Stimulated activated CD4-positive, alpha-beta T cell treated with anti-CD3 and anti-CD28 coated beads, Interleukin-15, amount 100 ng/mL, for 24 hours (primary cell): ENCODE results near the gene SNCAIP.

Source experiments
- DNase-seq: peaks from one replicate; pipeline ENCODE4 v3.0.0-alpha.2; 2020

The SNCAIP gene

DNA sequence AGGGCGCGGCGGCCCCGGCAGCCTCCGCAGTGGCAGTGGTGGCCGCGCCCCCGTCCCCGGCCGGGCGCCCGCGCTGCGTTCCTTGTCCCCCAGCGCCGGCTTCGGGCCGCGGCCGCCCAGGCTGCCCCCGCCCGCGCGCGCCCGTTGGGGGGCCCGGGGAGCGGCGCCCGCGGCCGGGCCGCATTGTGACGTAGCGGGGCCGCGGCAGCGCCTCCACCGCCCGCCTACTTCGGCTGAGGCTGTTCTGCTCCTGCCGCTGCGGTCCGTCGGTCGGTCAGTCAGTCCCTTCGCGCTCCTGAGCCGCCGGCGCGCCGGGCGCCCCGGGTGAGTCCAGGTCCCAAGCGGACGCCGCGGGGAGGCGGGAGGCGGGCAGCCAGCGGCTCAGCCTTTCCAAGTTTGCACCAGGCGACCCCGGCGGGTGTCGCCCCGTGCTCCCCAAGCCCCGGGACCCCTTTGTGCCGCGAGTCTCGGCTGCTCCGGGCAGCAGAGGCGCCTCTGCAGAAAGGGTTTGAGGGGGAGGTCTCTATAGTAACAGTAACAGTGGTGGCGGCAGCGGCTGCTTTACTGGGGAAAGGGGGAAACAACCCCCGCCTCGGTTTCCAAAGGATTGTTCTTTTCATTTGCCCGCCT, at the start of gene SNCAIP:
TSS of gene SNCAIP (plus strand) at position 277 of the 630 bp plus-strand sequence. CDS start 78,898 bp downstream, outside the sequence.
- peak; percentile 16 for DNase-seq

DNA sequence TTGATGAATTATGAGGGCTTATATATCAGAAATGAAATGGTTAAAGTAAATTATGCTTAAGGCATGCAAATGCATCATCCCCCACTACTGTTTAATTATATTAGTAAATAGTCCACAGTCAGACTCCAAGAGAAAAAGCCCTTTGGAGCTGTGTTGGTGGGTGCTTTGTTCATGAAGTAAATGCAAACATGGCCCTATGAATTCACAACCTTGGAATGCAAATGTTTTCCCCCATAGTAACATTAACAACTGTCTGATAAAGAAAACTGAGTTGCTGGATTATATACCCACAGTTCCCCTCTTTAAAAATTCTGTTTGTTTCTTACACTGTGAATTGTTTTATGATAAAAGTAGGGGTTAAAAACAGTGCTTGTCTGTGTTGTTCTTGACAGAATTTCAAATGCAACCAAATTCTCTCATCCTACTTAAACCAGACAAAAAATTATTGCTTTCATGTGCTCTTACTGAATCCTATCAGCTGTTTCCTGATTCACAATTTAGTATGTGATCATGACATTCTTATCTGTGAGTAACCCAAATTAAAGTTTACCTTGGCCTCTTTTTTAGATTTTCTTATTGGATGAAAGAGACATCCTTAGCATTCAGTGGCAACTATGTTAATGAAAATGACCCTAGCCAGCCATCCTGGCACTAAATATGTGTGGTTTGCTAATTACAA, 48.5 kb upstream of the SNCAIP start:
- no peak for DNase-seq

DNA sequence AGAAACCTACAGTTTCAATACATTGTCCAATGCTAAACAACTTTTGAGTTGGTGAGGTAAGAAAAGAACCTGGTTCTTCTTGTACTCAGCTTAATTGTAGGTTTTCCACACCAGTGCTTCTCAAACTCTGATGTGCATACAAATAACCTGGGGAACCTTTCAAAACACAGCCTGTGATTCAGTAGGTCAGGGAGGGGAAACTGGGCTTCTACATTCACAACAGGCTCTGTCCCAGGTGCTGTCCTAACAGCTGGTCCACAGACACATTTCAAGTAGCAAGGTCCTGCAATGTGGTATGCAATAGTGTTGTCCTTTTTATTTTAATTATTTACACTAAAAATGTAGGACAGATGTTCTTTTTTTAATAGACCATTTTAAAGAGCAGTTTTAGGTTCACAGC, 47.4 kb upstream of the SNCAIP start:
- DNase-seq, result no peak

DNA sequence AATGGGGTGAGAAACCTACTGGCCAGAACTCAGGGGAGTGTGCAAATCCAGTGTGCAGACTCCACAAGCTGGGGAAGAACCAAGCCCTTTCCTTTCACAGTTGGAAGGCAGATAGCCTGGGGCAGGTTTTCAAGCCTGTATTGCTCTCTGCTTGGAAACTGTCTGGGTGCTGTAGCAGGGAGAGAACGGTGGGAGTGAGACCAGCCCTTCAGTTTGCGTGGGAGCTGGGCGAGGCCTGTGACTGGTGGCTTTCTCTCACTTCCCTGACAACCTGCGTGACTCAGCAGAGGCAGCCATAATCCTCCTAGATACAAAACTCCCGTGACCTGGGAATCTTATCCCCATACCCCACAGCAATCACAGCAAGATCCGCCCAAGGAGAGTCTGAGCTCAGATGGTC, 44.9 kb upstream of the SNCAIP start:
- DNase-seq, result no peak

DNA sequence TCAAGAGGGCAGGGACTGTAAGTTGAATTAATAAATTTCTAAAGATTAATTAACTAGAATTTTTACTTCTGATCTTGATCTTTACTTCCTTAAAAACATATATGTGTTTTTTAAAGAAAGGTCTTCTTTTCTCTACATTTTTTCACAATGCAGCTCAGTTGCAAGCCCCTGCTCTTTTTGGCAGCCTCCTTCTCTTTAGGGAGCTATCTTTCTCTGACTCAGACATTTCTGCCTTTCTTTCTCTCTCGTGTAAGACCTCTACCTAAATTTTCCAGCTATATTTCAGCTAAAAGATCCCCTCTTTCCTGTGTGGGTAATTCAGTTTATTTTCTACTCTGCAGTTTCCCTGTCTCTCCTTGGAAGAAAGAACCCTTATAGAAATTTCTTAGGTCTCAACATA, 38.3 kb upstream of the SNCAIP start:
- DNase-seq, result no peak

DNA sequence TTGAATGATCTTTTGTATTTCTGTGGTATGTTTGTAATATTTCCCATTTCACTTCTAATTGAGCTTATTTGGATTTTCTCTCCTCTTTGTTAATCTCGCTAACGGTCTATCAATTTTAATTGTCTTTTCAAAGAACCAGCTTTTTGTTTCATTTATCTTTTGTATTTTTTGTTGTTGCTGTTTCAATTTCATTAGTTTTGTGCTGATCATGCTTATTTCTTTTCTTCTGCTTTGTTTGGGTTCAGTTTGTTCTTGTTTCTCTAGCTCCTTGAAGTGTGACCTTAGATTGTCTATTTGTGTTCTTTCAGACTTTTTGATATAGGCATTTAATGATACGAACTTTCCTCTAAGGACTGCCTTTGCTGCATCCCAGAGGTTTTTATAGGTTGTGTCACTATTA, 28.4 kb upstream of the SNCAIP start:
- DNase-seq, result no peak

DNA sequence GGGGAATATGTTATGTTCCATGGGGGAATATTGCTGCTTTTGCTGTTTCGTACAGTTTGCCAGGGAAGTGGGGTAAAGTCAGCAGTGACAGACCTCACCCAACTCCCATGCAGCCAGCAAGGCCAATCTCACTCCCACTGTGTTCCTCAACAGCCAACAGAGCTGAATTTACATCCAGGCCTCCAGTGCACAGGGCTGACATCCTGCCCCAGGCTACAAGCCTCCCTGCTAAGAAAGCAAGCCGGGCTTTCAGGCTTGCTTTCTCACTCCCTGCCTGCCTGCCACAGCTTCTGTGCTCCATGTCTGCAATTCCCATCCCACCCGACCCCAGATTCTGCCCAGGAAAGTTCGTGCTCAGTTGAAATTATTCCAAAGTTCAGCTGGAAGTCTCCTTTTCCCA, 25.5 kb upstream of the SNCAIP start:
- DNase-seq, result no peak

DNA sequence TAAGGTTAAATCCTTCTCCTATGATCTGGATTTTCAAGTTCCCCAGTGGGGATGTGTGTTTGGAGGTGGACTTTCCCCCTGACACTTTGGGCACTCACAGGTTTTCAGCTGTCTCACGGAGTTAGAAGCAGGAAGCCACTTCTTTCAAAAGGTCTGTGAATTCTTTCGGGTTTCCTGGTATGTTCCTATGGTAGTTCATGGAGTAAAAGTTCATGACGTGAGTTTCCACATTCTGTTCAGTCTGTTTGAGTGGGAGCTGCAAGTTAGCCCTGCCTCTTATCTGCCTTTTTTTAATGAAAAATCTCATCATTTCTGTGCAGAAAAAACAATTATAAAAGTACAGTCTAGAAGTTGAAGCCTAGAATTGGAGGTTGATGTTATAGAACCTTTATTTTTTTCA, 24.9 kb upstream of the SNCAIP start:
- DNase-seq, result no peak

DNA sequence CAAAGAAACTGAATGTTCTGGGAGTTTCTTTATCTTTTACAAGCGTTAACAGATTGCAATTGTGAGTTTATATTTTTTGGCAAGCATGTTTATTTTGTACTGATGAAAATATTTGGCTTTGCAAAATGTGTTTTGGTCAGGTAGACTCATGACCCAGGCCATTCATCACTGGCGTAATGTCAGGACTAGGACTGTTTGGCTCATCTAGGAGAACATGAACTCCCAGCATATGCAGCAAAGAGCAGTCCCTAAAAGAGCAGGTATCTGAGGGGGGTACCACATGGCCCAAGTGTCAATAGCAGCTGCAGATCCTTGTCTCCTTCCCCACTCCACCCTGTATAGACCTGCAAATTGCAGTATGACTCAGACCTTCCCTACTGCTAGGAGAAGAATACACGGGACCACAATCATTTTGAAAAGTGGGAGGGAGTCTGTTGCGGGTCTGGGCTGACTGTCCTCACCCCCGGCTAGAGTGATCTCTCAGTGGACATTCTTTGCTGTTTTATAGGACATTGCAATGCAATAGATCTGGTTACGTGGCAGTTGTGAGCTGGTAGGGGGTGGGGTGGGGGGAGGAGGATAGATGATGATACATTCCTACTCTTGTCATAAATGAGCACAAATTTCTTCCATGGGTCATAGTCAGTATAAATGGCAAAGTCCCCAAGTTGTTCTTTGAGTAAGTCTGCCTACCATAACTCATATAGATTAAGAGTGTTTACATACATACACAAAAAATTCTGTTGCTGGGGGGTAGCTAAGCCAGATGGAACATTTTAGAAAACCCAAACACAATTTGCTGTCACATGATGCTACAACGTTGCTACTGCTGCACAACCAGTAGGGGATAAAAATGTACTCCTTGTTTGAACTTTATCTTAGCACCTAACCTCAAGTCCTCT, 20.8 kb upstream of the SNCAIP start:
- DNase-seq, result no peak

DNA sequence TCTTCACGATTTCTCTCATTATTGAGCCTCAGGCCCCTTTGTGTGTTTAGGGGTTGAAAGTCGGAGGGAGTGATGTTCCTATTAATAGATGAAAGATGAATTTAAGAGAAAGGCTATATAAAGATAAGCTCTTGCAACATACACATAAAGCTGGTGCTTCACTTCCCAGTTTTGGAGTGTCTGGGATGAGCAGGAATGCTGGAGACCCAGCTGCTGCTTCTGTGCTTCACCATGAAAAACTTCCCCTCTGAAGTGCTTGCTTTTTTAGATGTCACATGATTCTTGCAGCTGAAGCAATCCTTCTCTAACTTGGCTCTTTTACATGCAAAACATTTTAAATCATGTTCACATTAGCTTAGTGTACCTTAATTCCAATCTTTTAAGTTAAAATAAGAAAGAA, 19.7 kb upstream of the SNCAIP start:
- no peak for DNase-seq

DNA sequence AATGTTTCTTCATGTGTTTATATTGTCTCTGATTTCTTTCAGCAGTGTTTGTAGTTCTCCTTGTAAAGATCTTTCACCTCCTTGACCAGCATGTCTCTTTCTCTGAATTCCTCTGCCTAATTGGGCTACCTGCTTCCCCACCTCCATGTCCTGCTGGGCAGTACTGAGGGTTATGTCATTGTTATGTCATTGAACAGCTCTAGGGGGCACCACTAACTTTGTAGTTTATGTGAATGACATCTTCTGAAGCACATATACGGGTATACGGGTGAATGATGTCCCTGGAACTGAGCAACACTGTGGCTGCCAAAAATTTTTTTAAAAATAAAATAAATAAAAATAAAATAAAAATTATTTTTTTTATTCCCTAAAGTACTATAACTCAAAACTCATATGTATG, 16.9 kb upstream of the SNCAIP start:
- no peak for DNase-seq

DNA sequence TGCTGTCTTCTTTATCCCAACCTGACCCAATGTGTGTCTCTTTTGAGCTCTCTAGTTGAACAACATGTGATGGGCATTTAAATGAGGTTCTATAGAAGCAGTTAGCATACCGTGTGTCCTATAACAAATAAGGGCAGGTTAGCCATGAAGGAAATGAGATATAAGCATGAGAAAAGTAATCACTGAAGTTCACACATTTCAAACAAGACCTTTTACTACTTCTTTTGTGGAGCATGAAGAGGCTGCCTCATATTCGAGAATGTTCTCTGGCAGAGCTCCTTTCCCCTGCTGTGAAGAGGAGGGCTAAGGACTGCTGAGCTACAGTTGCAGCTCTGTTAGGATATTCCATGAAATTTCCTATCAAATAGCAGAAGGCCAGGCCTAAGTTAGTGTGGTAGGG, 15.2 kb upstream of the SNCAIP start:
- no peak for DNase-seq

DNA sequence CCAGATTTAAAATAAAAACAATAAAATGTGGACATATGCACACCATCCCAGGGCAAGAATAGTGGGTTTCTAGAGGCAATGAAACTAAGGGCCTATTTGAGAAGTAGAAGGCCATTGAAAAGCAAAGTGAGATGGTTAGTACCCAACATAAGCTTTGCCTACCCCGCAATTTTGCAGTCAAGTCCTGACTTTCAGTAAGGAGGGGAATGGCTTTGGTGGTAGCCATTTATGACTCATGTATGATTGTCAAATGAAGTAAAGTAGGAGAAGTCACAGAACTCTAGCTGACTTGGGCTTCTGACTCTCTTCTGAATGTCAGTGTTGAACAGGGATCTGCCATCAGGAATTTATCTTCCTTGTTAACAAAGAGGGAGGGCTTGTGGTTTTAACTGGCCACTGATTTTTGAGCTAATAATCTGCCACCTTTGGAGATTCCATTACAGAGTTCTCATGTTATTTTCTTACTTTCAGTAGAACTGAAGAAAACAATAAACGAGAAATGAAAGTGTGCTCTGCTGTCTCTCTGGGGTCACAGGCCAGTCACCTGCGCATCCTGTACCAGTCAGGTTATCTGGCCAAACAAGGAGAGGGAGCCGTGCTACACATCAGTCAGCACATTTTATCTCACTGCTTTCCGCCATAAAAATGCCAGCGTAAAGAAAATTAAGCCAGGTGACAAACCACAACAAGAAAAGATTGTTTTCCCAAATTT, 14.3 kb upstream of the SNCAIP start:
- no peak for DNase-seq

DNA sequence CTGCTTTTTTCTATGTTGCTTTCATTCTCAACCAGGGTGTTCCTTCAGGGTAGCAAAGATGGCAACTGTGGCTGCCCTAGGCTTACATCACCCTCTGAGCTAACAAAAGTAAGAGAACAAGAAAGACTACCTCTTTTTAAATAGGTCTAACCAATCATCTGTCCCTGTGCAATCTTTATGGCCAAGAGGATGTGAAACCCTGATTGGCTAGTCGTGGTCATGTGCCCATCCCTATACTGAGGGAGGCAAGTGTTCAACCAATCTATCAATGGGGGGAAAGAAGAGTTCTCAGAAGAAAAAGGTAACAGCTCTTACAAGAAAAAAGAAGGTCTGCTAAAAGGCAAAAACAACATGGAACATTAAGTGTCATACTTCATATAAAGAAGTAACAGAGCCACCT, 11.7 kb upstream of the SNCAIP start:
- DNase-seq, result no peak

DNA sequence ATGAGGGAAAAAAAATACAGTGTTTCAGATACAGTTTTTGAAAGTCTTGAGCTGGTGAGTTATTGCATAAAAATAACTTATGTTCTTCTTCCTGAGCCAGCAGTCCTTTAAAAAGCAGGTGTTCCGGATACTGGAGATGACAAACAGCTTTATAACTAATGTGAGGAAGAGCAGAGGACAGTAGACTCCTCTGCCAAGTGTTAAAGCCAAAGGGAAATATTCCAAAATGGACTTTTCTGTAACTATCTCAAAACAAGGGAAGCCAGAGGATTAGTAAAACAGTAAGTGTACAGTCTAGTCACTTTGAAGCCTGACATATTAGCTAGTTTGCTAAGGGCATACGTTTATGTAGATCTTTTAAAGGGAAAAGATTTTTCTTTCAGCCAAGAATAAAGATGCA, 11.0 kb upstream of the SNCAIP start:
- no peak for DNase-seq

DNA sequence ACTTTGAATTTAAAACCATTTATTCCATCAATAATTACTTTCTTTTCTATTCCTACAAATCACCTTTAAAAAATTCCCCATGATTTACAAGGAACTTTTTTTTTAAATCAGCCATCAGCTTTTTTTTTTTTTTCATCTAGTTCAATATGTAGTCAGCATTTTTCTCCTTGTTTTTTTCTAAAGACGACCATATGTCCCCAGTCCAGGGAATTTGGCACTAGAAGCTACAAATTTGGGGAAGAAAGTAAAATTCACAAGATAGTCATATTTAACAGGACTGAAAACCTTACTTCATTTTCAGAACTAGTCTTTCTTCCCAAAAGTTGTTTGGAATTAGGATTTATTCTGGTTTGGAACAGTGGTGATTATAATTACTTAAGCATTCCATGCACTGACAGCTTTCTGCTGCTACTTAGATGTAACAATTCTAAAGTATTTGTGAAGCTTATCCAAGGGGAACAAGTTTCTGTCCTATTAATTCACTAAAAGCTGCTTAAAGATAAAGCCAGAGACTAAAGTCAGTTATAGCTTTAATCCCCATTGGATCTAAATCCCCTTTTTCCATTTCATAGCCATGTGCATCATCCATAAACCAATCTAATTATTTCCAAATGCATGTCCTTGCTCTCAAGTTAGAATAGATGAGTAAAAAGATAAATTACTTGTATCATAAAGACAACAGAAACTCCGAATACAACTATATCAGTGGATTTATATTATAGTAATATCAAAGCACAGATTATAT, 7.4 kb upstream of the SNCAIP start:
- DNase-seq, result no peak

DNA sequence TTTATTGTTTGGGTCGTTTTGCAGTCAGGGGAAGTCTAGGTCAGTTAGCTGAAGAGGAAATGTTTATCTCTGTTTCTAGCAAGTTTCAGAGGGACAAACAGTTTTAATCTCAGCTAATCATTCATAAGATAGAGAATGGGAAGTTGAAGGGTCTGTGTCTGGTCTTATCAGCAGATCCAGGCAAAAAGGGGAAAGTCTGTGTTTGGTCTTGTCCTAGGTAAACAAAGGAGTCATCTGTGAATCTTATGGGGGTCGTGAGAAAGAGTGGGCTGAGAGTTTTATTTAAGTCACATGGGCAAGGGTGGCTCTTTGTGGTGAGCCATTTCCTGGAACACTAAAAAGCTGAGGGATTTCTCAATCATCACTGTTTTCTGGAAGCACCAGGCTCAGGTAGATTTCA, 5.6 kb upstream of the SNCAIP start:
- no peak for DNase-seq

DNA sequence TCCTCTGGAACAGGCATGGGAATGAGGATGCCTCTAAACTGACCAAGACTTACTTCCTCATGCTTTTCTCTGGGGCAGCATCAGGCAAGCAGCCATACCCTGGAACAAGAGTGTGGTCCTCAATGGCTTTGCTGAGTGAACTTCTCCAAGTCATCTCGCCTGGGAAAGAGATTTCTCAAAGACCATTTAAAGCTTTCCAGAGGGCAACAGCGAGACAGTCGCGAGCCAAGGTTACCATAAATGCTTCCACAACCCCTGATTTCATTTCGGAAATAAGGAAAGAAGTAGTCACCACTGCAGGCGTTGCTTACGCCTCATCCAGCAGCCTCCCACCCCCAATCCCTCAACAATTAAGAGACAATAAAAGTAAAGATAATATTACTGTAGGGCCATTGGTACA, 1.1 kb upstream of the SNCAIP start:
- DNase-seq, result no peak

DNA sequence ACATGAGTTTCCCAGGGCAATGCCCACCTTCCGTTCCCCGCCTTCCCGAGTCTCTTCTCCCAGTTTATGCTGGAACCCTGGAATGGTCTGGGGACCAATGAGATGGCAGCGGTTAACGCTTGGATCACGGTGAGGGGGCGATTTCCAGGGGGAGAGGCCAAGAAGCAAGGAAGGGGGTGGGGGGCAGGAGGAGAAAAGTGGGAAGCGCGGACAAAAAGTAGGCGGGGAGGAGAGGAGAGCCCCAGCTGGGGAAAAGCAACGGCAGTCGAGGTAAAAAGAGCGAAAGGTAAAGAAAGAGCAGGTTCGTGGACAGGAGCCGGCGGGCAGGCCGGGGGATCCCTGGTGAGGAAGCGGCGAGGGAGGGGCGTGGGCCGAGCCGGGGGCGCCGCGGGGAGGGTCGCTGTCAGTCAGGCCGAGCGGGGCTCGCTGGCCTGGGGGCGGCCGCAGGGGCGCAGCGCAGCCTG, 508 bp upstream of the SNCAIP start:
- no peak for DNase-seq

DNA sequence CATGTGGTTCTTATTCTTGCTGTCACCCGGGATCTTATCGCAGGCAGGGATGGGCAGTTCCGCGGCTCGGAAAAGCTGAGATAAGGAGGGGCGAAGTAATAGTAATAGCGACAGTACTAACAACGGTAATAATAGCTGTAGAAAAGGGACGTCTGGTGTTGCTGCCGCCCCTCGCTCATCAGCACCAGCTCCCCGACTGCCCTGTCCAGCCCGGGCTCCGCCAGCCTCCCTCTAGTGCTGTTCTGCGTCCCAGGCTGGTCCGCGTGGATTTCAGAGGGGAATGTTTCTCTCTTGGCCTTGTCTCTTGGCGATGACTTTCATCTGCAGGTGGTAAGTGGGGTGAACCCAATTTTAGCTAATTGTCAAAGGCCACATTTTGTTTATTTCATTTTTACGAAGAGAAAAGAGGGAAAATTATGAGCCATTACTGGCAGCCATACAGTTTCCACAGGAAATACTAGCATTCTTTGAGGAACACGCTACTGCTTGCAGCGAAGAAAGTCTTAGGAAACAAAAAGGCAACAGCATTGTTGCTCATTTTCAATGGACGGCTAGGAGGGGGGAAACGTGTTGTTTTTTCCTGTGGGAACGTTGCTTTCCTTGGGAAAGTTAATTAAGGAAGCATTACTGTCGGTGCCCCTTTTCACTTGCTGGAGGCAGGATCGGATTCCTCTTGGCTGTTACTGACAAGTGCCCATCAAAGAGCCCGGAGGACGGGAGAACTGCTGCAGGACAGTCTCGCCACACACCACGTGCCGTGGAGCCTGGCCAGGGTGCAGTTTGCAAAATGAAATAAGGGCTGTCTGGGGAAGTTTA, 762 bp downstream of the SNCAIP start:
- no peak for DNase-seq

DNA sequence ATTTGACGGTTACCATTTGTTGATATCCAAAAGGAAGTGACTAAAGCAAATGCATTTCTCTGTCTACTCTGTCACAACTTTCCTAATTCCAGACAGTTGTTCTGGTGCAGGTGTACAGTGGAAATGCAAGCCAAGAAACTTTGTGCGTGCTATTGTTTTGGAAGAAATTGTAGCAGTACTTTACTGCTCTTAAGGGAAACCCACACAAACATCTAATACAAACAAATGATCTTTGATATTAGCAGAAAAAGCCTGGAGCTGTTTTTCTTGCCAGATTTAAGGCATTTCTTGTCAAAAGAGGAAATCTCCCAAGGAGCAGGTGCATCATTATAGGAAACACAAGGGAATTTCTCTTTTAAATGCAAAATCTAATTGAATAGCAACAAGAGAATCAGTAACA, 2.0 kb downstream of the SNCAIP start:
- no peak for DNase-seq

DNA sequence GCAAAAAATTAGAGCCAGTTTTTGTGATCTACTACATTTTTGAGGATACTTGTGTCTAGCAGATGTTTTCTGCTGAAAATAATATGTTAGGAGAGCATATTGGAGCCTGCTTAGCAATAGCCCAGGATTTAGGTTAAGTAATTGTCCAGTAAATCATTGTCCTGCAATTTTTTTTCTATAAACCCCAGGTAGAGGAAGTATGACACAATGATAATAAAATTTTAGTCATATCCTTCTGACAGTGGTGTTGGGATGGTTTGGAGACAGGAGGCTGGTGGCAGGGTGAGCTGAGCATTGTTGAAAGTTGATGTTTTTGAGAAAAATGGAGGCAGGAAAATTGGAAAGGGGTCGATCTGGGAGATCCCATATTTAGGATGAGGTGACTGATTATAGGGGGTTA, 3.5 kb downstream of the SNCAIP start:
- no peak for DNase-seq
